RCC 7860 (cell line): ENCODE results near the gene KLHDC9.

Experiments
- DNase-seq: peaks from one replicate; pipeline ENCODE4 v3.0.0-alpha.2; 2015; ENCODE audit warnings: low spot score
- FAIRE-seq: peaks from 2 replicates; lab custom pipeline; 2012; peaks lifted over from hg19 to GRCh38; lab: Jason Lieb, UNC

KLHDC9 gene

GRCh38 chr1:161074676-161075368 is 23.3 kb upstream of the KLHDC9 start:
- FAIRE-seq: no peak
- no peak for DNase-seq

- DNase-seq: no peak
- no peak for FAIRE-seq
Observed at GRCh38 chr1:161076410-161076809, 21.8 kb upstream of the KLHDC9 start.

- DNase-seq: no peak
- no peak for FAIRE-seq
Observed at GRCh38 chr1:161077426-161077825, 20.7 kb upstream of the KLHDC9 start.

- DNase-seq (no peak), FAIRE-seq (no peak)
Observed at GRCh38 chr1:161079436-161080110, 18.6 kb upstream of the KLHDC9 start.

GRCh38 chr1:161080441-161081405 is 17.4 kb upstream of the KLHDC9 start:
- FAIRE-seq (no peak), DNase-seq (no peak)

GRCh38 chr1:161081519-161081918 is 16.6 kb upstream of the KLHDC9 start:
- DNase-seq (no peak), FAIRE-seq (no peak)

GRCh38 chr1:161082483-161082882 is 15.7 kb upstream of the KLHDC9 start:
- FAIRE-seq (no peak), DNase-seq (no peak)

- DNase-seq (peak; percentile 91), FAIRE-seq (peak; percentile 68)
Observed at GRCh38 chr1:161082996-161083747, 15.0 kb upstream of the KLHDC9 start.

GRCh38 chr1:161083748-161084596 is 14.2 kb upstream of the KLHDC9 start:
- no peak for FAIRE-seq
- no peak for DNase-seq

GRCh38 chr1:161084597-161084988 is 13.6 kb upstream of the KLHDC9 start:
- FAIRE-seq: no peak
- no peak for DNase-seq

GRCh38 chr1:161085165-161085564 is 13.0 kb upstream of the KLHDC9 start:
- DNase-seq (no peak), FAIRE-seq (no peak)

GRCh38 chr1:161086457-161086856 is 11.7 kb upstream of the KLHDC9 start:
- DNase-seq: no peak
- no peak for FAIRE-seq

- no peak for FAIRE-seq
- peak; percentile 25 for DNase-seq
Observed at GRCh38 chr1:161088587-161089110, 9.5 kb upstream of the KLHDC9 start.

GRCh38 chr1:161089251-161089924 is 8.8 kb upstream of the KLHDC9 start, which contains the start of gene NECTIN4:
Gene NECTIN4, minus strand, starts transcription at chr1:161089558. Its CDS starts 262 bp downstream, at chr1:161089296.
- no peak for FAIRE-seq
- DNase-seq: no peak

- FAIRE-seq: no peak
- DNase-seq: no peak
Observed at GRCh38 chr1:161089938-161090337, 8.2 kb upstream of the KLHDC9 start.

- DNase-seq (no peak), FAIRE-seq (no peak)
Observed at GRCh38 chr1:161090617-161091016, 7.5 kb upstream of the KLHDC9 start.

GRCh38 chr1:161091093-161091492 is 7.1 kb upstream of the KLHDC9 start:
- FAIRE-seq (no peak), DNase-seq (no peak)

- DNase-seq (no peak), FAIRE-seq (no peak)
Observed at GRCh38 chr1:161091796-161092507, 6.2 kb upstream of the KLHDC9 start.
